Measurements from ENCODE around the gene LRIG1. TPM values are rescaled to one million over a fixed set of nuclear protein-coding genes. Genes with fewer than 3 reads are reported as not detected.

The LRIG1 gene
- total and polyA plus RNA-seq, 5 experiments from 2014 or later, result 4.9 to 13.0 (median 11.1) TPM

- ATAC-seq, result no peak
- peak overlapping the region in 1 of 10 donors; percentile 28 for H3K27ac Mint-ChIP-seq
- H3K27me3 Mint-ChIP-seq, result peaks cover 0 to 2% (median 0%) of the 10 kb centered on the region in 5 donors
- no peaks in the 10 kb centered on the region for H3K9me3 Mint-ChIP-seq
- no peak overlapping the region for H3K4me3 Mint-ChIP-seq
- H3K4me1 Mint-ChIP-seq, result peaks cover 11 to 15% (median 14%) of the 10 kb centered on the region in 4 donors
- POLR2A ChIA-PET, result no interaction called here
- peaks cover 0 to 11% (median 0%) of the 10 kb centered on the region in 3 donors for H3K36me3 Mint-ChIP-seq
- DNase-seq, result no peak
Observed at GRCh38 chr3:66443118-66443803, 57.6 kb downstream of the LRIG1 start.

GRCh38 chr3:66442254-66443117 lies 58.3 kb downstream of the LRIG1 start:
- H3K27ac Mint-ChIP-seq, result peak overlapping the region in 1 of 10 donors; percentile 57
- POLR2A ChIA-PET, result no interaction called here
- peaks cover 0 to 7% (median 0%) of the 10 kb centered on the region in 3 donors for H3K36me3 Mint-ChIP-seq
- no peaks in the 10 kb centered on the region for H3K9me3 Mint-ChIP-seq
- DNase-seq (no peak), ATAC-seq (no peak)
- H3K4me3 Mint-ChIP-seq, result peak overlapping the region in 1 of 10 donors; percentile 20
- H3K4me1 Mint-ChIP-seq, result peaks cover 11 to 15% (median 15%) of the 10 kb centered on the region in 4 donors
- peaks cover 0 to 3% (median 0%) of the 10 kb centered on the region in 5 donors for H3K27me3 Mint-ChIP-seq

- POLR2A ChIA-PET, result no interaction called here
- H3K27me3 Mint-ChIP-seq, result peaks cover 0 to 3% (median 0%) of the 10 kb centered on the region in 5 donors
- ATAC-seq (no peak), DNase-seq (no peak)
- peaks cover 12 to 16% (median 15%) of the 10 kb centered on the region in 4 donors for H3K4me1 Mint-ChIP-seq
- no peak overlapping the region for H3K4me3 Mint-ChIP-seq
- H3K36me3 Mint-ChIP-seq, result peaks cover 0 to 5% (median 0%) of the 10 kb centered on the region in 3 donors
- no peak overlapping the region for H3K27ac Mint-ChIP-seq
- H3K9me3 Mint-ChIP-seq, result no peaks in the 10 kb centered on the region
Observed at GRCh38 chr3:66441692-66442091, 59.1 kb downstream of the LRIG1 start.

- DNase-seq, result no peak
- peaks cover 15 to 19% (median 15%) of the 10 kb centered on the region in 4 donors for H3K4me1 Mint-ChIP-seq
- ATAC-seq, result no peak
- POLR2A ChIA-PET, result no interaction called here
- peaks cover 0 to 5% (median 0%) of the 10 kb centered on the region in 3 donors for H3K36me3 Mint-ChIP-seq
- peak overlapping the region in 1 of 10 donors; percentile 4 for H3K27ac Mint-ChIP-seq
- no peak overlapping the region for H3K4me3 Mint-ChIP-seq
- peaks cover 0 to 3% (median 0%) of the 10 kb centered on the region in 5 donors for H3K27me3 Mint-ChIP-seq
- no peaks in the 10 kb centered on the region for H3K9me3 Mint-ChIP-seq
Observed at GRCh38 chr3:66441129-66441528, 59.7 kb downstream of the LRIG1 start.

- DNase-seq (no peak), ATAC-seq (no peak)
- Mint-ChIP-seq H3K36me3 (peaks cover 0 to 5% (median 0%) of the 10 kb centered on the region in 3 donors), H3K27ac (no peak overlapping the region), H3K4me3 (no peak overlapping the region), H3K4me1 (peaks cover 15 to 19% (median 15%) of the 10 kb centered on the region in 4 donors), H3K27me3 (peaks cover 0 to 3% (median 0%) of the 10 kb centered on the region in 5 donors), H3K9me3 (no peaks in the 10 kb centered on the region)
- POLR2A ChIA-PET, result no interaction called here
Observed at GRCh38 chr3:66439666-66440344, 61.0 kb downstream of the LRIG1 start.

- no peak for ATAC-seq
- no peak for DNase-seq
- POLR2A ChIA-PET, result no interaction called here
- Mint-ChIP-seq H3K27me3 (peaks cover 0 to 3% (median 0%) of the 10 kb centered on the region in 5 donors), H3K36me3 (peaks cover 0 to 5% (median 0%) of the 10 kb centered on the region in 3 donors), H3K9me3 (no peaks in the 10 kb centered on the region), H3K27ac (no peak overlapping the region), H3K4me3 (no peak overlapping the region), H3K4me1 (peaks cover 21 to 28% (median 25%) of the 10 kb centered on the region in 4 donors)
Observed at GRCh38 chr3:66438046-66438445, 62.8 kb downstream of the LRIG1 start.

GRCh38 chr3:66437341-66437929 lies 63.4 kb downstream of the LRIG1 start:
- ATAC-seq (no peak), DNase-seq (no peak)
- Mint-ChIP-seq H3K27me3 (peaks cover 0 to 3% (median 0%) of the 10 kb centered on the region in 5 donors), H3K36me3 (peaks cover 0 to 4% (median 0%) of the 10 kb centered on the region in 3 donors), H3K4me3 (no peak overlapping the region), H3K4me1 (peaks cover 21 to 28% (median 25%) of the 10 kb centered on the region in 4 donors), H3K27ac (peak overlapping the region in 1 of 10 donors; percentile 2), H3K9me3 (no peaks in the 10 kb centered on the region)
- POLR2A ChIA-PET, result no interaction called here

GRCh38 chr3:66435989-66436388 lies 64.8 kb downstream of the LRIG1 start:
- Mint-ChIP-seq H3K4me1 (peaks cover 18 to 25% (median 23%) of the 10 kb centered on the region in 4 donors), H3K27me3 (peaks cover 0 to 3% (median 0%) of the 10 kb centered on the region in 5 donors), H3K4me3 (no peak overlapping the region), H3K27ac (no peak overlapping the region), H3K9me3 (no peaks in the 10 kb centered on the region), H3K36me3 (no peaks in the 10 kb centered on the region)
- DNase-seq (no peak), ATAC-seq (no peak)
- POLR2A ChIA-PET, result no interaction called here

- no peak for ATAC-seq
- peaks cover 12 to 16% (median 12%) of the 10 kb centered on the region in 4 donors for H3K4me1 Mint-ChIP-seq
- H3K27me3 Mint-ChIP-seq, result peaks cover 0 to 2% (median 0%) of the 10 kb centered on the region in 5 donors
- H3K36me3 Mint-ChIP-seq, result no peaks in the 10 kb centered on the region
- H3K4me3 Mint-ChIP-seq, result no peak overlapping the region
- no peaks in the 10 kb centered on the region for H3K9me3 Mint-ChIP-seq
- DNase-seq, result no peak
- H3K27ac Mint-ChIP-seq, result no peak overlapping the region
- POLR2A ChIA-PET, result no interaction called here
Observed at GRCh38 chr3:66434726-66435125, 66.1 kb downstream of the LRIG1 start.

- H3K4me1 Mint-ChIP-seq, result peaks cover 10 to 14% (median 11%) of the 10 kb centered on the region in 4 donors
- no peak overlapping the region for H3K4me3 Mint-ChIP-seq
- H3K27me3 Mint-ChIP-seq, result peaks cover 0 to 2% (median 0%) of the 10 kb centered on the region in 5 donors
- H3K27ac Mint-ChIP-seq, result no peak overlapping the region
- DNase-seq, result no peak
- H3K9me3 Mint-ChIP-seq, result no peaks in the 10 kb centered on the region
- no peak for ATAC-seq
- POLR2A ChIA-PET, result no interaction called here
- no peaks in the 10 kb centered on the region for H3K36me3 Mint-ChIP-seq
Observed at GRCh38 chr3:66433522-66433782, 67.4 kb downstream of the LRIG1 start.

GRCh38 chr3:66432767-66433521 lies 67.9 kb downstream of the LRIG1 start:
- Mint-ChIP-seq H3K27ac (no peak overlapping the region), H3K36me3 (no peaks in the 10 kb centered on the region), H3K27me3 (peaks cover 0 to 2% (median 0%) of the 10 kb centered on the region in 5 donors), H3K9me3 (no peaks in the 10 kb centered on the region), H3K4me1 (peaks cover 10 to 14% (median 11%) of the 10 kb centered on the region in 4 donors), H3K4me3 (no peak overlapping the region)
- ATAC-seq (no peak), DNase-seq (no peak)
- POLR2A ChIA-PET, result no interaction called here
